GM18519 (cell line): ENCODE data around the gene SHISA3.
"Not testable (repeated sequence)": the region's sequence is repeated elsewhere in the genome, so short reads cannot be mapped to it uniquely, and the experiment has no call there.

Source experiments
- ATAC-seq: cut with Tn5 transposase; IDR thresholded peaks from one replicate; pipeline ENCODE4 v1.9.1; 2021; ENCODE audit warnings: mild to moderate bottlenecking, moderate library complexity; ENCODE audit not compliant: unreplicated experiment, low FRiP score

SHISA3 gene

GRCh38 chr4:42396752-42397634 is at the start of gene SHISA3:
Gene SHISA3 (plus strand): TSS chr4:42397488. CDS start chr4:42398057, 569 bp downstream.
- peak; percentile 31 for ATAC-seq

DNA sequence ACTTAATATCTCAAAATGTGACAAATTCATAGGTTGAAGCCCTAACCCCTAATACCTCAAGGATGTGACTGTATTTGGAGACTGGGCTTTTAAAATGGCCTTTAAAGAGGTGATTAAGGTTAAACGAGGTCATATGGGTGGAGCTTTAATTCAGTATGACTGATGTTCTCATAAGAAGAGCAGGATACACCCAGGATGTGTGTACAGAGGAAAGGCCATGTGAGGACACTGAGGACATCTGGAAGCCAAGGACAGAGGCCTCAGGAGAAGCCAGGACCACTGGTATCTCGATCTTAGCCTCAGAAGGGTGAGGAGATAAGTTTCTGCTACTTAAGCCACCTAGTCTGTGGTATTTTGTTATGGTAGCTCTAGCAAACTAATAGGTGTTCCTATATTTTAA is 49.0 kb upstream of the SHISA3 start:
- no peak for ATAC-seq

- no peak for ATAC-seq
These were observed 48.6 kb upstream of the SHISA3 start for GRCh38 chr4:42348692-42349091.

- ATAC-seq, result no peak
These were observed 46.6 kb upstream of the SHISA3 start for GRCh38 chr4:42350611-42351182.

DNA sequence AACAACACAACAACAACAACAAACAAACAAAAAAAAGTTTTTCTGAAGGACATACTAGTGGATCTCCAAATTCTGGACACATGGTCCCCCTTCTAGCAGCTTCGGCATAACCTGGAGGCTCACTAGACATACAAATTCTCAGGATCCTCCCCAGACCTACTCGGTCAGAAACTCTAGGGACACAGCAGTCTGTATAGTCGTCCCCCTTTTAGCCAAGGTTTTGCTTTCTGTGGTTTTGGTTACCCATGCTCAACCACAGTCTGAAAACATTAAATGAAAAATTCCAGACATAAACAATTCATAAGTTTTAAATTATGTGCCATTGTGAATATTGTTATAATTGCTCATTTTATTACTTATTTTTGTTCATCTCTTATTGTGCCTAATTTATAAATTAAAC is 45.2 kb upstream of the SHISA3 start:
- ATAC-seq, result no peak

GRCh38 chr4:42357325-42357724 is 40.0 kb upstream of the SHISA3 start:
- no peak for ATAC-seq

DNA sequence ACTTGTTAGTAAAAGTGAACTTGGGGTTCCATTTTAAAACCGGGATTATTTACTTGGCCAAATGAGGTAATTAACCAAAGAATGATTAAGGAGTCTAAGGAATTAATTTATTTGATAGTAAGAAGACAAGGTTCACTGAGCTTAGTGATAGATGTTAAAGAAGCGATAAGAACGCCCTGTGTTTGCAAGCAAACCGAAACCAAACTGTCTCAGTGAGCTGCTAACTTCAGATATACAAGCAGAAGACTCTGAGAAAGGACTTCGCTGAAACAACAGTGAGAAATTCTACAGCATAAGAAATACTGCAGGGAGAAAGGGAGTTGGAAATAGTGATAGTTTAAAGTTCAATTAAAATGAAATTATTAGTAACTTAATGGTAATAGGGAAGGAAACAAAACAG is 37.6 kb upstream of the SHISA3 start:
- no peak for ATAC-seq

DNA sequence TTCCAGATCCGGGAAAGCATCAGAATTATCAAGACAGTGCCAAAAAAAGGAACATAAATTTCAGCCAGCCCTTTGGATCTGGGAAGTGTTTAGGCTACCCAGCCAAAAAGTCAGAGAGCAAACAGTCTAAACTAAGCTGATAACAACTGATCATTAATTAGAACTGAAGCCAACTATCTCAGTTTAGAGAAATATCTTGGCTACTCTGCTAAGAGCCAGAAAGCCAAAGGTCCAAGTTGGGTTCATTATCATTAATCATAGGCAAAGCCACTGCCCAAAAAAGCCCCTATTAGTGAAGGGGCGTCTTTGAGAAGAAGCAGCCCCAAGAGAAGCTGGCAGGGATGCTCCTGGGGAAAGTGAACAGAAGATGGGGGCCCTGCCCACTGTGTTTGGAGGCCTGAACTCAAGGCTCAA is 37.0 kb upstream of the SHISA3 start:
- no peak for ATAC-seq

DNA sequence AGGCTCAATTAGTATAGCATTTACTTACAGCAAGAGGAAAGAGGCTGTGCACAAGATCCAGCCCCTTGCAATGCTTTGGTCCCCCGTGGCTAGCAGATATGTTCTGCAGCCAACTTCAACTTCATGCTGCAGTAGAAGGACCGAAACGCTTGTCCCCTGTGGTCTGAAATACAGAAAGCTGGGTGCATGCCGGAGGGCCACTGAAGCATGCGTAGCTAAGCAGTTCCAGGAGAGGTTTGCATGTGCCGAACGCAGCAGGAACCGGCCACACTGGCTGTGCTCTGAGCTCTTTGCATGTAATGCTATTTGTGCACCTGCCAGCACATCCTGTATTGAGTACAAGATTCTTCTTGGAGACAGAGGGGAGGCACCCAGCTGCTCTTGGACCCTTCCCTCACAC is 35.8 kb upstream of the SHISA3 start:
- ATAC-seq, result no peak

GRCh38 chr4:42362591-42362990 is 34.7 kb upstream of the SHISA3 start:
- ATAC-seq, result no peak

GRCh38 chr4:42363614-42364013 is 33.7 kb upstream of the SHISA3 start:
- no peak for ATAC-seq

- ATAC-seq, result no peak
These were observed 32.8 kb upstream of the SHISA3 start for GRCh38 chr4:42364266-42365053.

DNA sequence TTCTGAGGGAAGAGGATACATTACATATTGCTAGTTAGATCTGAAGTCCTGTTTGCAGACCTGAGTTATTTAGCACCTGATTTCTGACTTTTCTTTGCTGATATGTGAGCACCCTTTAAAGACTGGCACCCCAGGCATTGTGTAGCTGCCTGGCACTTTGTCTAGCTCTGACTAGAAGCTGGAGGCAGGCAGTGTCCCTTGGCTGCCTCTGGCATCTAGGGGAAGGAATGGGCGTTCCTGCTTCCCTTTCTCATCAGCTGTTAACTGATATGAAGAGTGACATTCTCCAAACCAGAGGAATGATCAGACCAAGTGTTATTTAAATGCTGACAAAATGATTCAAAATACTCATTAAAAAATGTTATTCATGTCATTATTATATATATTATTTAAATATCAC is 30.3 kb upstream of the SHISA3 start:
- ATAC-seq, result no peak

DNA sequence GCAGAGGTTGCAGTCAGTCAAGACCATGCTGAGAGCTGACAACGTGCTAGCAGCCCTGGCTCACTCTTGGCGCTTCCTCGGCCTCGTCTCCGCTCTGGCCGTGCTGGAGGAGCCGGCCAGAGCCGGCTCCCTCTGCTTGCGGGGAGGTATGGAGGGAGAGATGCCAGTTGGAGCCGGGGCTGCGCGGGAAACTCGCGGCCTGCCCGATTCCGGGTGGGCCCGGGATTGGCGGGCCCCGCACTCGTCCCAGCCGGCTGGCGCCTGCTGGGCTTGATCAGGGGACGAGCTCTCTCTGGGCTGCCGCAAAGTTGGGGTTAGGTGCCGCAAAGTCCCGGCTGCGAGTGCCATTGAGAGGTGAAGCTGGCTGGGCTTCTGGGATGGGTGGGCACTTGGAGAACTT is 27.8 kb upstream of the SHISA3 start:
- no peak for ATAC-seq

GRCh38 chr4:42371305-42372252 is 25.7 kb upstream of the SHISA3 start:
- peak; percentile 81 for ATAC-seq

DNA sequence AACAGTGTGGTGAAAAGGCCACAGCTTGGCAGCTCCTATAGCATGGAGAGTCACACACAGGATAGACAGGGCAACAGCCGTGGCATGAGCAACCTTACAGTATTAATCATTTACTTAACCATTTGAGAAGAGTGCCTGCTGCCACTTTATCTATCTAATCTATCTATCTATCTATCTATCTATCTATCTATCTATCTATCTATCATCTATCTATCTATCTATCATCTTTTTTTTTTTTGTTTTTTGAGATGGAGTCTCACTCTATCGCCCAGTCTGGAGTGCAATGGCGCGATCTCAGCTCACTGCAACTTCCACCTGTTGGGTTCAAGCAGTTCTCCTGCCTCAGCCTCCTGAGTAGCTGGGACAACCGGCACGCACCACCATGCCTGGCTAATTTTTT is 25.0 kb upstream of the SHISA3 start:
- not testable (repeated sequence) for ATAC-seq

GRCh38 chr4:42377497-42377896 is 19.8 kb upstream of the SHISA3 start:
- ATAC-seq, result no peak

- ATAC-seq, result no peak
These were observed 15.6 kb upstream of the SHISA3 start for GRCh38 chr4:42381666-42382065.

DNA sequence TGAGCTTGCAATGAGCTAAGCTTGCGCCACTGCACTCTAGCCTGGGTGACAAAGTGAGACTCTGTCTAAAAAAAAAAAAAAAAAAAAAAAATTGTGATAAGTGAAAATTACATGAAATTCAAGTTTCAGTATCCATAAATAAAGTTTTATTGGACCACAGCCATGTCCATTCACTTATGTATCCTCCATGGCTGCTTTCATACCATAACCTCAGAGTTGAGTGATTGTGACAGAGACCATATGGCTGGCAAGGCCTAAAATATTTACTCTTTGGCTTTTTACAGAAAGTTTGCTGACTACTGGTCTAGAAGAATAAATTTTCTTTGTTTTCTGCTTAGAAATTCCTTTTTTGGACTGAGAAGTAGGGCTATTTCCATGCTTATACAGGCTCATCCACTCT is 11.8 kb upstream of the SHISA3 start:
- ATAC-seq, result no peak
